NOMO-1 treated with dmso at 0.1 percent for 144 hours (cell line): Measurements from ENCODE around the gene LACTBL1.
"Not testable (repeated sequence)": the region's sequence is repeated elsewhere in the genome, so short reads cannot be mapped to it uniquely, and the experiment has no call there.

ENCODE experiments used
- DNase-seq: peaks from one replicate; lab custom pipeline; 2025; ENCODE audit not compliant: unreplicated experiment; lab: John Stamatoyannopoulos, UW

LACTBL1 gene

DNA sequence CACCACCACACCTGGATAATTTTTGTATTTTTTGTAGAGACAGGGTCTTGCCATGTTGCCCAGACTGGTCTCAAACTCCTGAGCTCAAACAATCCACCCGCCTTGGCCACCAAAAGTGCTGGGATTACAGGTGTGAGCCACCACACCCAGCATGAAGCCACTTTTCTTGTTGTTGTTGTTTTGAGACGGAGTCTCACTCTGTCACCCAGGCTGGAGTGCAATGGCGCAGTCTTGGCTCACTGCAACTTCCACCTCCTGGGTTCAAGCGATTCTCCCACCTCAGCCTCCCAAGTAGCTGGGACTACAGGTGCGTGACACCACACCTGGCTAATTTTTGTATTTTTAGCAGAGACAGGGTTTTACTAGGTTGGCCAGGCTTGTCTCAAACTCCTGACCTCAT, 27.5 kb downstream of the LACTBL1 start:
- DNase-seq, result not testable (repeated sequence)

DNA sequence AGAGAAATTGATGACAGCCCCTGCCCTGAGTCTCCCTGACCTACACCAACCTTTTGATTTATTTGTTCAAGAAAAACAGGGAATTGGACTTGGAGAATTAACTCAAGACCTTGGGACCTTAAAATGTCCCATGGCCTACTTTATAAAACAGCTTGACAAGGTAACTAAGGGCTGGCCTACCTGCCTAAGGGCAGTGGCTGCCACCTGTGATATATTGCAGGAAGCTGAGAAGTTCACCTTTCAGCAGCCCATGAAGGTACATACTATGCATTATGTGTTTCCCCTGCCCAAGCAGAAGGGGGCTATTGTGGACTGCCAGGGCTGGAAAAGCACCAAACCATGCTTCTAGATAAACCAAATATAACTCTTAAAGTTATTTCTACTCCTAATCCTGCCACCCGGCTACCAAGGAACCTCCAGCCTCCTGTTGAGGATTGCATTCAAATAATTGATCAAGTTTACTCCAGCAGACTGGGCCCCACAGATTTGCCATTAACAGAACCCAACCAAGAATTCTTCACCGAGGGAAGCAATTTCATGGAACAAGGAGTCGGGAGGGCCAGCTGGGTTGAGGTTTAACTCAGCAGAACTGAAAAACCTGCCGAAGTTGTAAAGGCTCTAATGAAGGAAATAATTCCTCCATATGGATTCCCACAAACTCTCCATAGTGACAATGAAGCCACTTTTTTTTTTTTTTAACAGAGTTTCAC, 28.2 kb downstream of the LACTBL1 start:
- no peak for DNase-seq

DNA sequence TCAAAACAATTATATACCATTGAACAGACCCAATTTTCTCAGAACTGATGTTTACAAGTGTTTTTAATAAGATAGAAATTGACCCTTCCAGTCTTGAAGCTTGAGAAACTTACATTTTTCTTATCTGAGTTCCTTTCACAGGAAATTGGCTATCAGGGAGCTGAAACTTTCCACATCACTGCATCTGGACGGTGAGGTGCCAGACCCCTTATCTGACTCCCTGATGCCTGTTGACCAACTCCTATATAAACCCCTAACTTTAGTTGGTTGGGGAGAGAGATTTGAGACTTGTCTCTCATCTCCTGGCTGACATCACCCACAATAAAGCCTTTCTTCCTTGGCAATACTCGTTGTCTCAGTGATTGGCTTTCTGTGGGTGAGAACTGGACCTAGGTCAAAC, 31.4 kb downstream of the LACTBL1 start:
- no peak for DNase-seq

DNA sequence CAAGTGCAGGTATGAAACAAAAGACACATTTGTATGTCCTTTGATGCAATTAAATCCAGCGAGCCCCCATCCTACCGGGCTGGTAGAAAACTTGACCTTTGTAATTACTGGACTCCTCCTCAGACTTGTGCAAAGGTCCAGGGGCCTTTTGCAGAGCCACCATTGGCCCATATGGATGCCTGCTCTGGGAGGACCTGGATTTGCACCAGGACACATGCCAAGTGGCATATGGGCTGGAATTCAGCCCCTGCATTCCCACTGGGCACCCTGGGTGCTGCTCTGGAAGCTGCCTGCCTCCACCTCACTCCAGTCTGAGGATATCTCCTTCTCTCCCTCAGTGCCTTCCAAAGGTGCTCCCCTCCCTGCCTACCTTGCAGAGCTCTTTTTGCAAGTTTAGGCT, 36.0 kb downstream of the LACTBL1 start:
- no peak for DNase-seq

DNA sequence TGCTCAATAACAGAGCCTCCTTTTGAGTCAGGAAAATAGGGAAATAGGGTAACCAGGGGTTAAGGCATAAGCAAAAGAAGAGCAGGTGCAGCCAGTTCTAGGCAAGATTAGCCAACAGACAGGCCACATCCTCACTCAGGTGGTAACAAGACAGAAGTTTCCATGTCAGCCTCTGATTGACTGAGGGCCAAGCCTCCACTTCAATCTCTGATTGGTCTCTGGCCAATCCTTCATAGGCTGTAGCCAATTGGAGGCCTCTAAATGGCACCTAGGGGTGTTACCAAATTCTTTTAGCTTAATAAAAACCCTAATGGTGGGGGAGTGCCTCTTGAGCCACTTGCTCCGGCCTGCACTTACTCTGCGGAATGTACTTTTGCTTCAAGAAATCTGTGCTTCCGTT, 37.2 kb downstream of the LACTBL1 start:
- DNase-seq, result no peak

DNA sequence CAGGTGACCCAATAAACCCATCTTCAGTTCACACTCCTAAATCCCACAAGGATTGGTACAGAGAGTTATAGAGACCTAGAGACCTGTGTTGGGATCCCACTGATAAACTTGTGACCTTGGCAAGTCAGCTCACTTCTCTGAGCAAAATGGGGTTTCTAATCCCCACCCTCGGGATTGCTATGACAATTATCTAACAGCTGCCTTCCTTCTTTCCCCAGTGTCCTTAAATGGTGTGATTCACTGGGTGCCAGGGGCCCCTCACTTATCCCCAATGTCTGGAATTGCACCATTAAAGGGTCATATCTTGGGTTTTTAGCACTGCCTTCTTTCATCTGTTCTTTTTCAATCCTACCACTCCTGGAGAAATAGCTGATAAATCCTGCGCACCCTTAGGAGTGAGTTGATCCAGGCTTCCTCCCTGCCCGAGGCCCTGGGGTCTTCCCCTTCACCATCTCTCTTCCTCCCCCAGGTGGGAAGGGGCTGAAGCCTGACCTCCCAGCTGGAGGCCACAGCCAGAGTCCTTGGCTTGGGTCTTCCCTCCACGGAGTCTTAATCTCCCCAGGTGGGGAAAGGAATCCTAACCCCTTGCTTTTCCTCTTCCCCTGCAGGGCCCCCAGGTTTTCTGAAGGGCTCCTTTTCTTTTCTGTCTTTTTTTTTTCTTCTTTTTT, 39.7 kb downstream of the LACTBL1 start:
- no peak for DNase-seq

DNA sequence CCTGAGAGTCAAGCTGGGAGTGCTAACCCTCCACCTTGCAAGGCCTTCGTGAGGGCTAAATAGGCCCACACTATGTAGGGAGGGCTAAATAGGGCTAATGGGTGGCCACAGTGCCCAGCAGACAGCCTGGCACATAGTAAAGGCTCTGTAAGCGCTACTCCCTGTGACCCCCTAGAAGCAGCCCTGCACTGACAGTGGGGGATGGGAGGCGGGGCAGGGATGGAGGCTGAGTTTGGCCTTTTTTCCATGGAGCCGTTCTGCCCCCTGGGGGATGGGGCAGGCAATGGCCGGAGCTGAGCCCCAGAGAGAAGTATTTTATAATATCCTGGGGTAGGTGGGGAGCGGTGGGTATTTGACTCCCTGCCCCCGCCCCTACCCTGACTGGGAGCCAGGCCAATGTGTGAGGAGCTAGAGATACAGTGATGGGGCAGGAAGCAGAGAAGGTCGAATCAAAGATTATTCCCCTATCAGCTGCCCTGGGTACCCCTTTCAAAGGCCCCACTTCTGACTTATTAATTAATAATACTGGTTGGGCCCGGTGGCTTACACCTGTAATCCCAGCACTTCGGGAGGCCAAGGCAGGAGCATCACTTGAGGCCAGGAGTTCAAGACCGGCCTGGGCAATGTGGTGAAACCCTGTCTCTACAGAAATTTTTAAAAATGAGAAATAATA, 42.3 kb downstream of the LACTBL1 start:
- no peak for DNase-seq

DNA sequence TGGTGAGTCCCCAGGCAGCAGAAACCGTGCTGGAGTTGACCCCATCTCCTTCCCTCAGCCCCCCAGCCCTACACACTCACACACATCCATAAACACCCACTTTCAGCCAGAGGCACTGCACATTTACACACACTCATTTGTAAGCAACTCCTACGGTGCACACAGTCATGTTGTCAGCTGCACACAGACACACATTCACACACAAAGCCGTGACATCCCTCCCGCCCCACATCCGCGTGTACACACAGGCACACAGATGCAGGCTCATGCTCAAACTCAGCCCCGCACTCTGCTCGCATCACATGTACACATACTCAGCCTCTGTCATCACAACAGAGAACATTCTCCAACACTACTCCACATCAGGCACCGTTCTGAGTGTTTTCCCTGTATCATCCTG, 47.6 kb downstream of the LACTBL1 start:
- DNase-seq, result no peak

DNA sequence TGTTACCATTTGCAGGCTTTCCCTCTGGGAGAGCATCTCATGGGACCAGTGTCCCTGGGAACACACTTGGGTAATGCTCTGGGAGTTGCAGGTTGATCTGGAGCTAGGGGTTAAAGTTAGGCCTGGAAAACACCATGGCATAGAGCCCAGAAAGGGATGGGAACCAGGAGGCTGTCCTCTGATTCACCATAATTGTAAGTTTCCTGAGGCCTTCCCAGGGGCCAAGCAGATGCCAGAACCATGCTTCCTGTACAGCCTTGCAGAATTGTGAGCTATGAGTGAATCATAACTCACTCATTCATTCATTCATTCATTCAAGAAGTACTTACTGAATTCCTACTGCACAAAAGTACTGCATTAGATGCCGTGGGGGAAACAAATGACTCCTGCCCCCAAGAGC, 50.0 kb downstream of the LACTBL1 start:
- no peak for DNase-seq

DNA sequence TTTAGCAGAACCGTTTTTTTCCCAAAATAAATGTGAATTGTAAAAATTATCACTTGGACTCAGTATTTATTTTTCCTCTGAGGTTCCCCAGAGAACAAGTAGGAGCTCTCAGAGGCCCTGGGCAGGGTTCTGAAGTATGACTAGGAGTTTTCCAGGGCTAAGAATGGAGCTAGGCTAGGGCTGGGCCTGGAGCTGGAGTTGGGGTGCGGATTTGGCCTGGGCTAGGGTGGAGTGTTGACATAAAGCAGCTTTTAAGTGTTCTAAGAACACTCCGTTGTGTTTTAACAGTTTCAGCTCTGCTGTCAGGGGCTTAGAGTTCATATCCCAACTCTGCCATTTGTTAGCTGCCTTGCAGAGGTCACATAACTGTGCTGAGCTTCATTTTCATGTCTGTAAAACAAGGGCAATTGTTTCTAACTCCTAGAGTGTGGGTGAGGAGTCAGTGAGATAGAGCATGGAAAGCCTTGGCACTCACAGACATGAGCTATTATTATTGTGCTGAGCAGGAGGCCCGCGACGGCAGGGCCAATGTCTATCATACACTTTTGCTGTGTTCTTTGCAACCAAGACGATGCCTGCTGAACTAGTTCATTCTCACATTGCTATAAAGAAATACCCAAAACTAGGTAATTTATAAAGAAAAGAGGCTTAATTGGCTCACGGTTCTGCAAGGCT, 51.1 kb downstream of the LACTBL1 start:
- DNase-seq, result no peak

DNA sequence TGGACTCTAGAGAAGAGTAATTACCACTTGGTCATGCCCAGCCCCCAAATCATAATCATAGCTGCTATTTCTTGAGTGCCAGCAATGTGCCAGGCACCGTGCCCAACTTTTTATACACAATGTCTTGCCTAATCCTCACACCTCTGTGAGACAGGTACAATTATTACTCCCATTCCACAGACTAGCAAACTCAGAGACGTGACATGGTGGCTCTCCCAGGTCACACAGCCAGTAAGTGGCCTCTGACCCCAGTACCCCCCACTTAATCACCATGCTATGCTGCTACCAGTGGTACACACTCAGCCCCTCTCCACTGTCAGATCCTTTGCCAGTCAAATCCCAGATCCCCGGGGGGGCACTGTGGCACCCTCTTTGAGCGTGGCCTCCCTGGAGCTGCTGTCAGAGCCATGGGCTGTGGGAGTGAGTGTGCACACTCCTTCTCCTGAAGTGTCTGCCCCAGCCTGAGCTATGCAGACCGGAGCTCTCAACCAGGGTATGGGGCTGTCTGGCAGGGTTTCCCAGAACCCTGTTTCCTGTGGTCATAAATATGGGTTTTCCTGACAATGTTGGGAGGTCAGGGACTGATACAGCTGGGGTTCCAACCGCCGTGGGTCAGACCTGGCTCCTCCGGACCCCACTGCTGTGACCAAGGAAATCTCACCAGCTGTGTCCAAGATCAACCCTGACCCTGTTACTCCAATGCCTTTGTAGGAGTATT, 51.8 kb downstream of the LACTBL1 start:
- no peak for DNase-seq

DNA sequence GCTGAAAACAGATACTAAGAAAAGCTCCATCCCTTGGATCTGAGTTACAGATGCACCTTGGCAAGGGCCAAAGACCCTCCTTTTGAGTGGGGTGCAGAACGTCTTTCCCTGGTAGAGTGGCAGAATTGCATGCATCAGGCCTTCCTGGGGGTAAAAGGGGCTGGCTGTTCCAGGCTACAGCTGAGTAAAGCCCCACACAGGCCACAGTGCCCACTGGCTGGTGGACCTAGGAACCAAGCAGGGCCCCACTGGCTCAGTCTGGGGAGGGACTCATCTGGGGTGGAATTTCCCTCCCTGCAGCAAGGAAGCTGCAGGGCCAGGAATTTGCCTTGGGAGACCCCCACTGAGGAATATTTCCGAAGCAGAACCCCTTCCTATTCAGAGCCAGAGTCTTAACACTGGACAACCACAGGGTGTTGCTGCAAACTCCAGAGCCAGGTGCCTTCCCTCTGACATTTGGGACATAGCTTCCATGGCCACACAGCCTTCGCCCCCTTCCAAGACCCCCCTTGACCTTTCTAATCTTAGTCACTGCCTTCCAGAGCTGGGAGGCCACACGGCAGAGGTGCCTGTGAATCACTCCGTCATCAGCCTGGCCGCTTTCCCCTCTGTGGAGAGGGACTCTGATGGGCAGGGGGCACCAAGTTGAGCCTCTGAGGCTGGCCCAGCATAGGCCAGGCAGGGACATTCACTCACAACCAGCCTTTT, 52.5 kb downstream of the LACTBL1 start:
- DNase-seq, result no peak

DNA sequence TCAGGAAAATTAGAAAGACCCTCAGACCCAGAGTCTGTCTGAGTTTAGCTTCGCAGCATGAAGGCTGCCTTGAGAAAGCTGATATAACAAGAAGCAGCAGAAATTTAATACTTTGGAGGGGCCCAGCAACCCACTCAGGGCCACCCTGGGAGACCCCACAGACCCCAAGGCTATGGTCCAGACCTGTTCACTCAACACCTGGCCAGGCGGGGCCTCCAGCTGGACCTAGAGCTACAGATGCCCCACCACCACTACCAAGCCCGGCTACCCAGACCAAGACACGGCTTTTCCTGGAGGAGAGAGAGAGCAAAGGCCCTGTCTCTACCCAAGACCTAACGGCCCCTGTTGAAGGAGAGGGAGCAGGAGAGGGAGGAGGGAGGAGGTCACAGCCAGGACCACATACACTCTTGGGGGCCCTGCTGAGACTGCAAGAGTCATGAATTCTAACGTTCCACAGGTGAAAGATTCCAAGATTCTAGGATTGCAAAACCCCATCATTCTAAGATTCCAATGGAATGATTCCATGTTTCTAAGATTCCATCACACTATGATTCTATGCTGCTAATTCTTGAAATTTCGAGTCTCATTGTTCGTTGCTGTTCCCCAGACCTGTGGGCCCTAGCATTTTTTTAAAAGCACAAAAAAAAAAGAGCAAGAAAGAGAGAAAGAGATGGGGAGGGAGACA, 53.2 kb downstream of the LACTBL1 start:
- DNase-seq, result no peak

DNA sequence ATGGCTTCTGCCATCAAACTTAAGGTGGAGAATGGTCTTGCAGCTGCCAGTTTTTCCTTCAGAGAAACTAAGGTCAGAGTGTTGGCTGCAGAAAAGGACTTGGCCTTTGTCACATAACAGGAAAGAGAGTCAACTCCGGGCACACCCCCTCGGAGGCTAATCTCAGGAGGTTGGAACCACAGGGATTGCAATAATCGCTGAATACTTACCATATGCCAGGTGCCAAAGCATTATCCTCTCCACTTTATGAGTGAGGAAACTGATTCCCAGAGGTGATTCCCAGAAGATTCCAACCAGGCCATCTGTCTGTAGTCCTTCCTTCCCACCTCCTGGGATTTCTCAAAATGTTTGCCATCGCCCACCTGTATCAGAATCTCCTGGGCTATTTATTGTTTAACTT, 54.0 kb downstream of the LACTBL1 start:
- no peak for DNase-seq

DNA sequence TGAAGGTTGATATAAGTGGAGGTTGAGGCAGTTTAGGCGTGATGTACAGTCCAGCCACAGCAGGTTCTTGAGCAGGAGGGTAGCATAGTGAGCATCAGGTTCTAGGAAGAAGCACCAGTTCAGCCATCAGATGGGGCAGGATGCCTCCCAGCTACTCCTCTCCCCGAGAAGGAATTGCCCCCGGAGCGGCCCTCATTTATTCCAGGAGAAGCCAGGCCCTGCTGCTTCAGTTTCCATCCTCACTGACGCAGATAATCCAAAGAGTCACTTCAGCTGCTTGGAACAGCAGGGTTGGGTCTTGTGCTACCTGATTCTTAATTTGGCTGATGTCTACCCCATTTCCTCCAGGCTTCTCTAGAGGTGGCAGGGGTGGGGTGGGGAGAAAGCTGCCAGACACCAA, 54.7 kb downstream of the LACTBL1 start:
- no peak for DNase-seq

DNA sequence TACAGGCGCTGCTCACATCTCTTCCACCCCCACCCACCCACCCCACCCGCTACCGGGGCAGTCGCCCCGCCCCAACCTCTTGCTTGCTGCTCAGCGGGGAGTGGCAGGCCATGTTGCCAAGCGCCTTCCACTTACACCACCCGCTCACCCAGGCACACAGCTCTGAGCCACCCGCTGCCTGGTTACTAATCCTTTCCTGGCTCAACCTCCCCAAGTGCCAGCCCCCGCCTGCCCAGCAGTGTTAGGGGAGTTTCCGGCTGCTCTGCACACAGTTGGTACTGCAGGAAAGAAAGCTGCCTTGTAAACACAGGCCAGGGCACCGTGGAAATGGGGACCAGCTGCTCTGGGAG, 56.2 kb downstream of the LACTBL1 start:
- DNase-seq, result no peak

DNA sequence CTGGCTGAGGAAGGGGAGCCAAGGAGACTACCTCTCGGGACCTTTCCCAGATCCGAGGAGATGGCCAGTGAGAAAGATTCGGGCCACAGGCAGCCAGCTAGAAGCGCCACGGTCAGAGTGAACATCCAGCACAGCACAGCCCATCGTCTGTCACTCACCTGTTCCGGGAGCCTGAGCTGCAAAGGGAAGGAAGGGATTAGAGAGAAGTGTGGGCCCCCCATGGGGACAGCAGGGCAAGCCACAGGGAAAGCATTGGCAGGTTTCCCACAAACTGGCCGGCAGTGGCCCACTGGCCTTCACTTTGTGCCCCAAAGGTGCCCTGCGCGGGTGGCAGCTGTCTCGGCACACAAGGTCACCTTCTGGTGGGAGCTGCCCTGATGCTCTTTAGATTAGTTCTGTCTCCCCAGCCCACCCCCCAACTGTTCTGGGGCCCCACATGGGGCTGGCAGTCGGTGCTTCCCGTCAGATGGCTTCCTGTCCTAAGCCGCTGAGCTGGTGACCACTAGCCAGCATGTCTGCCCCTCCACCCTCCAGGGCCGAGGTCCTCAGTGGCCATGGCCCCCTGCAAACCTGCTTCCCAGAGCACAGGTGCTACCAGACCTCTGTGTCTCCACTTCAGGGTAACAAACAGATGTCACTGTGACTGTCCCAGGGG, 56.7 kb downstream of the LACTBL1 start:
- DNase-seq, result no peak

DNA sequence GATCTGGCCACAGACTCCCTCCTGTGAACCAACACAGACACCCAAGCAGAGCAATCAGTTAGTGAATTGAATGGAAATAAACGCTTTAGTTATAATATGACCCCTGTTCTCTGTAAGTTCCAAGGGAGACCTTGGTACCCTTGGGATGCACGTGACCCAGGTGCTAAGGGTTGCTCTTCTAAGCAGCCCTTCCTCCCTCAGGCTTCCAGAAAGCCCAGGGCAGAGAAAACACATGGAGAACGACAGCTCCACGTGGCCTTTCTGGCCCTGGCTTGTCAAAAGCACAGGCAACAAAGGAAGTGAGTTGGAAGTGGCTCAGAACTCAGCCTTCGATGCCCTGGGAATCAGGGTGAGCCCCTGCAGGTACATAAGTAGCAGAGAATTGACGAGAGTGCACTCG, 57.4 kb downstream of the LACTBL1 start:
- DNase-seq, result no peak

DNA sequence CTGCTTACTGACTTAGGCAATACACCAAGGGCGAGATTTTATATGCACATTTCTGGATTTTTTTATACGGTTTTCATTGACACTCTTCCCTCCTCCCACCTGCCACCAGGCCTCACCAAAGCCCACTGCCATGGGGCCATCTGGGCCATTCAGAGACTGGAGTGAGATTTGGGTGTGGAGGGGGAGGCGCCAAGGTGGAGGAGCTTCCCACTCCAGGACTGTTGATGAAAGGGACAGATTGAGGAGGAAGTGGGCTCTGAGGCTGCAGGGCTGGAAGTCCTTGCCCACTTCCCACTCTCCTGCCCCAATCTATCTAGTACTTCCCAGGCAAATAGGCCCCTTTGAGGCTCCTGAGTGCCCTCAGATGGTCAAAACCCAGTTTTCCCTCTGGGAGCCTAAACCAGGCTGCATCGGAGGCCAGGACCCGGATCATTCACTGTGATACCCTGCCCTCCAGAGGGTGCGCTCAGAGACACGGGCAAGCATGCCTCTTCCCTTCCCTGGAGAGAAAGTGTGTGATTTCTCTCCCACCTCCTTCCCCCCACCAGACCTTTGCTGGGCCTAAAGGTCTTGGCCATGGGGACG, 57.9 kb downstream of the LACTBL1 start:
- no peak for DNase-seq
